IPS-18c (cell line): ENCODE measurements around the gene PPP2R3B.

Experiments used
- H3K4me3 ChIP-seq: 2 replicates; pipeline ENCODE4 v1.7.0; 2013; ENCODE audit warnings: low read depth, mild to moderate bottlenecking, low read length, moderate library complexity; ENCODE audit not compliant: insufficient read depth
- H3K9me3 ChIP-seq: one replicate; pipeline ENCODE4 v1.6.1; 2013; ENCODE audit warnings: mild to moderate bottlenecking, low read length, moderate library complexity; ENCODE audit not compliant: control insufficient read depth, insufficient read depth

The PPP2R3B gene

GRCh38 chrX:350148-350533 is 36.6 kb downstream of the PPP2R3B start:
- Histone ChIP-seq H3K9me3 (no peaks in the 10 kb centered on the region), H3K4me3 (no peak overlapping the region)

GRCh38 chrX:349702-350101 is 37.0 kb downstream of the PPP2R3B start:
- Histone ChIP-seq H3K4me3 (no peak overlapping the region), H3K9me3 (no peaks in the 10 kb centered on the region)

GRCh38 chrX:349196-349595 is 37.5 kb downstream of the PPP2R3B start:
- no peak overlapping the region for H3K4me3 ChIP-seq
- H3K9me3 ChIP-seq: no peaks in the 10 kb centered on the region

- Histone ChIP-seq H3K4me3 (no peak overlapping the region), H3K9me3 (no peaks in the 10 kb centered on the region)
Measured at GRCh38 chrX:348461-349117, 38.1 kb downstream of the PPP2R3B start.

- H3K4me3 ChIP-seq: no peak overlapping the region
- H3K9me3 ChIP-seq: no peaks in the 10 kb centered on the region
Measured at GRCh38 chrX:347351-348117, 39.2 kb downstream of the PPP2R3B start.

- Histone ChIP-seq H3K4me3 (no peak overlapping the region), H3K9me3 (peaks cover 3% of the 10 kb centered on the region)
Measured at GRCh38 chrX:346034-346813, 40.5 kb downstream of the PPP2R3B start.

- H3K9me3 ChIP-seq: peaks cover 3% of the 10 kb centered on the region
- H3K4me3 ChIP-seq: no peak overlapping the region
Measured at GRCh38 chrX:345020-345925, 41.4 kb downstream of the PPP2R3B start.

GRCh38 chrX:344371-344901 is 42.3 kb downstream of the PPP2R3B start:
- Histone ChIP-seq H3K4me3 (no peak overlapping the region), H3K9me3 (peaks cover 3% of the 10 kb centered on the region)

GRCh38 chrX:341541-342101 is 45.1 kb downstream of the PPP2R3B start:
- peaks cover 3% of the 10 kb centered on the region for H3K9me3 ChIP-seq
- no peak overlapping the region for H3K4me3 ChIP-seq

GRCh38 chrX:340641-341423 is 45.9 kb downstream of the PPP2R3B start:
- H3K4me3 ChIP-seq: no peak overlapping the region
- H3K9me3 ChIP-seq: peaks cover 3% of the 10 kb centered on the region

GRCh38 chrX:340121-340520 is 46.6 kb downstream of the PPP2R3B start:
- Histone ChIP-seq H3K9me3 (peaks cover 3% of the 10 kb centered on the region), H3K4me3 (no peak overlapping the region)

GRCh38 chrX:338836-339400 is 47.8 kb downstream of the PPP2R3B start:
- Histone ChIP-seq H3K9me3 (peaks cover 3% of the 10 kb centered on the region), H3K4me3 (no peak overlapping the region)

- Histone ChIP-seq H3K9me3 (peaks cover 3% of the 10 kb centered on the region), H3K4me3 (no peak overlapping the region)
Measured at GRCh38 chrX:338281-338835, 48.3 kb downstream of the PPP2R3B start.

- Histone ChIP-seq H3K4me3 (no peak overlapping the region), H3K9me3 (peaks cover 3% of the 10 kb centered on the region)
Measured at GRCh38 chrX:337331-337831, 49.3 kb downstream of the PPP2R3B start.

GRCh38 chrX:336227-336626 is 50.5 kb downstream of the PPP2R3B start:
- H3K4me3 ChIP-seq: no peak overlapping the region
- H3K9me3 ChIP-seq: no peaks in the 10 kb centered on the region
